A549 (cell line): ENCODE measurements around the gene LSR. TPM values are rescaled to one million over a fixed set of nuclear protein-coding genes. Genes with fewer than 3 reads are reported as not detected.
A peak's percentile ranks its signal among the peaks of the same experiment; 100 is the strongest.

Experiments used
- ATAC-seq, 2 experiments: fragments of 200-7000 bp in 1 of 2; fragments of >200 bp in 1 of 2; cut with Nextera tagmentation in 1 of 2; cut with Tn5 transposase in 1 of 2; 3 replicates each; pipeline versions ENCODE4 v1.8.0 to v1.9.1; 2018 to 2020; ENCODE audit warnings: mild to moderate bottlenecking in 1 of 2, moderate library complexity in 1 of 2
- CTCF ChIA-PET: fragments of 300-600 bp; sonication (Branson Sonifier 250); formaldehyde crosslinking; extraction: SDS; loops from one replicate; lab custom pipeline; 2021; ENCODE audit warnings: antibody characterized with exemption, inconsistent platforms; lab: Yijun Ruan, JAX
- POLR2A ChIA-PET: fragments of 350-600 bp; formaldehyde crosslinking; extraction: SDS; loops from one replicate; lab custom pipeline; 2021; ENCODE audit warnings: antibody characterized with exemption, inconsistent platforms; lab: Yijun Ruan, JAX
- DNase-seq, 2 experiments: peaks; one replicate each; pipeline versions ENCODE4 v3.0.0 to v3.0.0-alpha.2; 2011 to 2016; ENCODE audit warnings: low read depth in 1 of 2, low spot score in 1 of 2
- FAIRE-seq: peaks from 2 replicates; lab custom pipeline; 2011; peaks lifted over from hg19 to GRCh38; lab: Jason Lieb, UNC
- H3K27ac ChIP-seq, 2 experiments: fragments of >200 bp; sonication (Bioruptor Twin); formaldehyde crosslinking; 3 replicates each; pipeline ENCODE4 v1.5.1; 2016 to 2017
- H3K4me1 ChIP-seq: fragments of >200 bp; sonication (Bioruptor Twin); formaldehyde crosslinking; 3 replicates; pipeline ENCODE4 v1.6.1; 2016
- H3K4me2 ChIP-seq: fragments of >200 bp; sonication (Bioruptor Twin); formaldehyde crosslinking; 3 replicates; pipeline ENCODE4 v1.6.1; 2016
- H3K4me3 ChIP-seq: fragments of >200 bp; sonication (Bioruptor Twin); formaldehyde crosslinking; 3 replicates; pipeline ENCODE4 v1.5.1; 2016
- H3K9me3 ChIP-seq: fragments of >200 bp; sonication (Bioruptor Twin); formaldehyde crosslinking; 3 replicates; pipeline ENCODE4 v1.6.1; 2016
- EHF ChIP-seq: fragments of 250-450 bp; sonication (Bioruptor Pico); IDR thresholded peaks from 2 replicates; pipeline ENCODE4 v1.5.0; 2020; ENCODE audit warnings: mild to moderate bottlenecking
- ELK1 ChIP-seq: fragments of 150-350 bp; IDR thresholded peaks from 2 replicates; pipeline ENCODE4 v1.6.1; 2014; ENCODE audit warnings: low read depth, mild to moderate bottlenecking, low read length
- EP300 ChIP-seq, 2 experiments: fragments of >200 bp; sonication (Bioruptor Twin); formaldehyde crosslinking; IDR thresholded peaks; 2 replicates in 1 of 2; 3 replicates in 1 of 2; pipeline ENCODE4 v1.6.1; 2016 to 2017
- FOSL2 ChIP-seq, 2 experiments: fragments of 450-650 bp in 1 of 2; fragments of >200 bp in 1 of 2; sonication (Bioruptor Twin) in 1 of 2; formaldehyde crosslinking; IDR thresholded peaks; 2 replicates each; pipeline versions ENCODE4 v1.5.0 to v1.6.1; 2016 to 2020; ENCODE audit warnings: mild to moderate bottlenecking in 1 of 2, moderate library complexity in 1 of 2
- FOXS1 ChIP-seq: fragments of 250-450 bp; sonication (Bioruptor Pico); IDR thresholded peaks from 2 replicates; pipeline ENCODE4 v1.5.0; 2020; ENCODE audit warnings: mild to moderate bottlenecking, moderate library complexity
- GATA3 ChIP-seq: IDR thresholded peaks from 2 replicates; pipeline ENCODE4 v1.6.1; 2012; ENCODE audit warnings: borderline replicate concordance
- HDAC2 ChIP-seq: fragments of 200-600 bp; sonication (generic); IDR thresholded peaks from 2 replicates; pipeline ENCODE4 v1.6.1; 2016
- HES2 ChIP-seq: fragments of >200 bp; sonication (Bioruptor Twin); formaldehyde crosslinking; IDR thresholded peaks from 2 replicates; pipeline ENCODE4 v1.6.1; 2016
- HEYL ChIP-seq: fragments of 250-450 bp; sonication (Bioruptor Pico); IDR thresholded peaks from 2 replicates; pipeline ENCODE4 v1.8.0; 2021; ENCODE audit warnings: mild to moderate bottlenecking, moderate library complexity
- HOXA7 ChIP-seq: fragments of 250-450 bp; sonication (Bioruptor Pico); IDR thresholded peaks from 2 replicates; pipeline ENCODE4 v1.5.0; 2020; ENCODE audit warnings: mild to moderate bottlenecking, moderate library complexity
- JUN ChIP-seq, 2 experiments: fragments of >200 bp; sonication (Bioruptor Twin); formaldehyde crosslinking; IDR thresholded peaks; 2 replicates in 1 of 2; 3 replicates in 1 of 2; pipeline ENCODE4 v1.6.1; 2016 to 2017
- MYC ChIP-seq: IDR thresholded peaks from 2 replicates; pipeline ENCODE4 v1.6.1; 2012; ENCODE audit warnings: mild to moderate bottlenecking, inconsistent platforms, low read length, improper control_type of control experiment, borderline replicate concordance
- NFE2L2 ChIP-seq: fragments of 150-350 bp; conservative IDR thresholded peaks from 2 replicates; pipeline ENCODE4 v1.6.1; 2014; ENCODE audit warnings: low read length
- POLR2A ChIP-seq: IDR thresholded peaks from 2 replicates; pipeline ENCODE4 v1.6.1; 2012; ENCODE audit warnings: mild to moderate bottlenecking, low read length
- RARB ChIP-seq: fragments of 250-450 bp; sonication (Bioruptor Pico); IDR thresholded peaks from 2 replicates; pipeline ENCODE4 v1.8.0; 2021; ENCODE audit warnings: mild to moderate bottlenecking, moderate library complexity
- RNF2 ChIP-seq: fragments of 200-600 bp; sonication (generic); IDR thresholded peaks from 2 replicates; pipeline ENCODE4 v1.6.1; 2016; ENCODE audit warnings: low read depth, mild to moderate bottlenecking, antibody characterized with exemption, moderate library complexity, borderline replicate concordance
- TFCP2L1 ChIP-seq: fragments of 250-450 bp; sonication (Bioruptor Pico); IDR thresholded peaks from 2 replicates; pipeline ENCODE4 v1.5.0; 2021; ENCODE audit warnings: mild to moderate bottlenecking
- ZNF302 ChIP-seq: fragments of 250-450 bp; sonication (Bioruptor Pico); IDR thresholded peaks from 2 replicates; pipeline ENCODE4 v1.9.0; 2021; ENCODE audit warnings: inconsistent platforms, mild to moderate bottlenecking, moderate library complexity
- WGBS: methylation state at CpG from one replicate; pipeline ENCODE4 v1.1.6; 2017; ENCODE audit errors: missing lambda C conversion rate; 5-methylcytosine and 5-hydroxymethylcytosine counted together
- polyA plus RNA-seq, 4 experiments: library from polyadenylated mRNA; depleted of rRNA in 3 of 4; stranded (reverse); fragments of >200 nt; fragmentation: RNase III in 1 of 4; extraction: RNeasy Plus Mini Kit Qiagen cat#74134 plus additional on column Dnase treatment in 1 of 4; gene quantifications; 2 replicates in 3 of 4; 3 replicates in 1 of 4; pipeline ENCODE4 v1.2.3, GENCODE V29; 2011 to 2017
- TF ChIP-seq, protein P1 (sequence below): IDR thresholded peaks from 2 replicates; pipeline ENCODE4 v1.6.1; 2012

Gene LSR
- polyA plus RNA-seq, 2 of the 4 experiments (the other 2 are of a cell fraction) = 2.1 to 3.6 TPM

DNA sequence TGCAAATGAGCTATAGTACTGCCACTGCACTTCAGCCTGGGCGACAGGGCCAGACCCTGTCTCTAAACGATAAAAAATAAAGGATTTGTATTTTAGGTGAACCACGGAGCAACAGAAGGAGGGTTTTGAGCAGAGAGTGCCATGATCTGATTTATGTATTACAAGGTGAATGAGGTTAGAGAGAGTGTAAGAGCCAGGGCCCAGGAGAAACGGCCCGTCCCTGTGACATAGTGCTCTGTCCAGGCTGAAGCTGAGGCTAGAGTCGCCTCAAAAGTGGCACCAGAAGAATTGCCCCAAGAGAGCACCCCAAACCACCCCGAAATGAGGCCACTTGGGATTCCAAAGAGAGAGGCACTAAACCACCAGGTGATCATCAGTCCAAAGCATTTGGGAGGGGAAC, 60.1 kb downstream of the LSR start:
- H3K4me2 ChIP-seq = no peak overlapping the region
- no peaks in the 10 kb centered on the region for H3K9me3 ChIP-seq
- POLR2A ChIA-PET = no interaction called here
- H3K4me1 ChIP-seq = peaks cover 2% of the 10 kb centered on the region; the same call in 1 of the 3 replicates
- TF ChIP-seq ZNF302 (CRISPR knock-in tag) (no peak), HEYL (CRISPR knock-in tag) (no peak), JUN (IDR thresholded peaks at IDR 0.05) (no peak), FOSL2 (IDR thresholded peaks at IDR 0.05) (no peak), FOSL2 (CRISPR knock-in tag; IDR thresholded peaks at IDR 0.05) (no peak), HOXA7 (no peak), RNF2 (no peak), ELK1 (no peak), EHF (CRISPR knock-in tag) (no peak), NFE2L2 (no peak), RARB (no peak), FOXS1 (CRISPR knock-in tag) (no peak), GATA3 (no peak), HDAC2 (no peak), TFCP2L1 (CRISPR knock-in tag) (no peak), HES2 (no peak)
- TF ChIP-seq, protein P1, sequence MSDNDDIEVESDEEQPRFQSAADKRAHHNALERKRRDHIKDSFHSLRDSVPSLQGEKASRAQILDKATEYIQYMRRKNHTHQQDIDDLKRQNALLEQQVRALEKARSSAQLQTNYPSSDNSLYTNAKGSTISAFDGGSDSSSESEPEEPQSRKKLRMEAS = no peak
- TF ChIP-seq, all 56 proteins: peak for 0
- 56% methylated on average over 7 of the region's 7 CpGs for WGBS
- FAIRE-seq (no peak), ATAC-seq (no peak), DNase-seq (no peak)
- CTCF ChIA-PET = interaction anchor here (1.7 to 4.1 kb wide), 4 partner anchors 15 to 202 kb away, joined by 3 to 19 read pairs (median 5); no protein-coding TSS in a partner anchor
- H3K27ac ChIP-seq = no peak overlapping the region
- no peak overlapping the region for H3K4me3 ChIP-seq

- CTCF ChIA-PET = interaction anchor here (1.0 to 4.1 kb wide), 3 partner anchors 16 to 43 kb away, joined by 3 to 19 read pairs (median 4); no protein-coding TSS in a partner anchor
- Histone ChIP-seq H3K4me2 (no peak overlapping the region), H3K9me3 (no peaks in the 10 kb centered on the region), H3K4me1 (peaks cover 2% of the 10 kb centered on the region; the same call in 1 of the 3 replicates), H3K4me3 (no peak overlapping the region)
- DNase-seq = no peak
- no peak for ATAC-seq
- POLR2A ChIA-PET = no interaction called here
- no peak for FAIRE-seq
- 82% methylated on average over 47 of the region's 47 CpGs for WGBS
- TF ChIP-seq POLR2A (0 out of 2 replicates have a peak, but pooled peaks have one; percentile 5), MYC (no peak)
- TF ChIP-seq, all 56 proteins: peak for 1
- H3K27ac ChIP-seq = no peak overlapping the region
These were observed 60.9 kb downstream of the LSR start for GRCh38 chr19:35309481-35310279.

GRCh38 chr19:35310331-35310730, 61.5 kb downstream of the LSR start:
- Histone ChIP-seq H3K4me3 (no peak overlapping the region), H3K4me1 (peaks cover 2% of the 10 kb centered on the region; the same call in 1 of the 3 replicates), H3K4me2 (no peak overlapping the region), H3K27ac (no peak overlapping the region), H3K9me3 (no peaks in the 10 kb centered on the region)
- FAIRE-seq = no peak
- 82% methylated on average over 12 of the region's 12 CpGs for WGBS
- DNase-seq = no peak
- no peak for ATAC-seq
- POLR2A ChIA-PET = no interaction called here
- CTCF ChIA-PET = interaction anchor here (1.0 to 4.1 kb wide), 3 partner anchors 25 to 185 kb away, joined by 3 to 19 read pairs (median 9); no protein-coding TSS in a partner anchor
- TF ChIP-seq EP300 (IDR thresholded peaks at IDR 0.05) = no peak
